HepG2 (cell line): ENCODE measurements around the gene CPB2. TPM values are rescaled to one million over a fixed set of nuclear protein-coding genes. Genes with fewer than 3 reads are reported as not detected.

Experiments
- ADNP ChIP-seq: sonication (generic); formaldehyde crosslinking; IDR thresholded peaks from 2 replicates; pipeline ENCODE4 v1.4.0; 2020; ENCODE audit warnings: missing genetic modification reagents
- BHLHE40 ChIP-seq: IDR thresholded peaks from 2 replicates; pipeline ENCODE4 v1.6.1; 2011; ENCODE audit warnings: low read length, improper control_type of control experiment
- MEIS2 ChIP-seq: sonication (generic); formaldehyde crosslinking; IDR thresholded peaks from 2 replicates; pipeline ENCODE4 v1.9.0; 2021; ENCODE audit warnings: mild to moderate bottlenecking, missing genetic modification reagents
- NFE2L1 ChIP-seq: sonication (generic); formaldehyde crosslinking; IDR thresholded peaks from 2 replicates; pipeline ENCODE4 v1.4.0; 2020; ENCODE audit warnings: missing genetic modification reagents, mild to moderate bottlenecking, borderline replicate concordance
- NFYC ChIP-seq: IDR thresholded peaks from 2 replicates; pipeline ENCODE4 v1.6.1; 2016; ENCODE audit warnings: missing genetic modification reagents, missing compliant biosample characterization
- NR3C1 ChIP-seq: sonication (generic); formaldehyde crosslinking; IDR thresholded peaks from 2 replicates; pipeline ENCODE4 v1.4.0; 2020; ENCODE audit warnings: missing genetic modification reagents
- RBAK ChIP-seq: sonication (generic); formaldehyde crosslinking; IDR thresholded peaks from 2 replicates; pipeline ENCODE4 v1.5.1; 2020; ENCODE audit warnings: mild to moderate bottlenecking, missing genetic modification reagents
- RFX1 ChIP-seq: fragments of 450-650 bp; IDR thresholded peaks from 2 replicates; pipeline ENCODE4 v1.6.1; 2017
- SETDB1 ChIP-seq: sonication (generic); formaldehyde crosslinking; IDR thresholded peaks from 2 replicates; pipeline ENCODE4 v1.5.1; 2020; ENCODE audit warnings: missing genetic modification reagents, mild to moderate bottlenecking, borderline replicate concordance
- TCF7L2 ChIP-seq: IDR thresholded peaks from 2 replicates; pipeline ENCODE4 v1.6.1; 2011; ENCODE audit warnings: mild to moderate bottlenecking, low read depth, low read length, moderate library complexity
- TEAD2 ChIP-seq: sonication (generic); formaldehyde crosslinking; IDR thresholded peaks from 2 replicates; pipeline ENCODE4 v1.9.0; 2021; ENCODE audit warnings: missing genetic modification reagents
- THAP9 ChIP-seq: sonication (generic); formaldehyde crosslinking; IDR thresholded peaks from 2 replicates; pipeline ENCODE4; 2020; ENCODE audit warnings: missing genetic modification reagents, mild to moderate bottlenecking, borderline replicate concordance
- ZNF224 ChIP-seq: sonication (generic); formaldehyde crosslinking; IDR thresholded peaks from 2 replicates; pipeline ENCODE4 v1.5.0; 2020; ENCODE audit warnings: mild to moderate bottlenecking, missing genetic modification reagents
- ZNF232 ChIP-seq: sonication (generic); formaldehyde crosslinking; IDR thresholded peaks from 2 replicates; pipeline ENCODE4 v1.4.0; 2020; ENCODE audit warnings: missing genetic modification reagents, borderline replicate concordance
- ZNF362 ChIP-seq: sonication (generic); formaldehyde crosslinking; IDR thresholded peaks from 2 replicates; pipeline ENCODE4 v1.4.0; 2020; ENCODE audit warnings: missing genetic modification reagents, mild to moderate bottlenecking, borderline replicate concordance
- ZNF674 ChIP-seq: sonication (generic); formaldehyde crosslinking; IDR thresholded peaks from 2 replicates; pipeline ENCODE4 v1.5.0; 2020; ENCODE audit warnings: low read depth, mild to moderate bottlenecking, missing genetic modification reagents
- ZNF747 ChIP-seq: sonication (generic); formaldehyde crosslinking; IDR thresholded peaks from 2 replicates; pipeline ENCODE4 v1.8.1; 2023; ENCODE audit warnings: missing genetic modification reagents, mild to moderate bottlenecking, borderline replicate concordance
- ZNF749 ChIP-seq: sonication (generic); formaldehyde crosslinking; IDR thresholded peaks from 2 replicates; pipeline ENCODE4 v1.8.0; 2022; ENCODE audit warnings: mild to moderate bottlenecking, missing genetic modification reagents, moderate library complexity, borderline replicate concordance
- ZXDC ChIP-seq: sonication (generic); formaldehyde crosslinking; IDR thresholded peaks from 2 replicates; pipeline ENCODE4 v1.5.0; 2020; ENCODE audit warnings: mild to moderate bottlenecking, missing genetic modification reagents
- polyA plus RNA-seq, 8 experiments: library from polyadenylated mRNA; depleted of rRNA in 3 of 8; stranded (reverse) in 7 of 8; unstranded in 1 of 8; fragments of >200 nt; fragmentation: Illumina TruSeq in 4 of 8; extraction: Trizol in 4 of 8; gene quantifications; 2 replicates each; pipeline versions ENCODE4 v1.2.1 to v1.2.3, GENCODE V29; 2011 to 2016; ENCODE audit warnings: low read depth in 4 of 8, missing spikeins in 1 of 8, mixed read lengths in 1 of 8; ENCODE audit not compliant: insufficient read depth in 1 of 8
- total RNA-seq, 5 experiments: library from RNA; depleted of rRNA; stranded (reverse); fragments of >200 nt; fragmentation: Illumina TruSeq; extraction: Trizol; gene quantifications; 2 replicates each; pipeline ENCODE4 v1.2.3, GENCODE V29; 2016; ENCODE audit warnings: low read depth in 1 of 5
- TF ChIP-seq, protein P1 (sequence below): sonication (generic); formaldehyde crosslinking; IDR thresholded peaks from 2 replicates; pipeline ENCODE4 v1.4.0; 2020; ENCODE audit warnings: missing genetic modification reagents

The CPB2 gene
- total and polyA plus RNA-seq, 2 of the 13 experiments (the other 11 are each of a cell fraction or from before 2014, with no cell fraction given) = 125 to 140 TPM

GRCh38 chr13:46104868-46105267 lies at the start of gene CPB2 (continued):
- TF ChIP-seq ZXDC (CRISPR knock-in tag) (no peak), ZNF224 (no peak), THAP9 (CRISPR knock-in tag) (no peak), ZNF232 (CRISPR knock-in tag) (no peak), TEAD2 (CRISPR knock-in tag) (no peak), ZNF747 (no peak), NFE2L1 (CRISPR knock-in tag) (no peak), ZNF362 (CRISPR knock-in tag) (no peak), NR3C1 (CRISPR knock-in tag) (no peak), ADNP (CRISPR knock-in tag) (no peak), ZNF749 (CRISPR knock-in tag) (no peak), SETDB1 (no peak), RFX1 (no peak), ZNF674 (CRISPR knock-in tag) (no peak), MEIS2 (CRISPR knock-in tag) (no peak), BHLHE40 (no peak), TCF7L2 (no peak), NFYC (CRISPR knock-in tag) (no peak), RBAK (no peak)
- TF ChIP-seq, protein P1, sequence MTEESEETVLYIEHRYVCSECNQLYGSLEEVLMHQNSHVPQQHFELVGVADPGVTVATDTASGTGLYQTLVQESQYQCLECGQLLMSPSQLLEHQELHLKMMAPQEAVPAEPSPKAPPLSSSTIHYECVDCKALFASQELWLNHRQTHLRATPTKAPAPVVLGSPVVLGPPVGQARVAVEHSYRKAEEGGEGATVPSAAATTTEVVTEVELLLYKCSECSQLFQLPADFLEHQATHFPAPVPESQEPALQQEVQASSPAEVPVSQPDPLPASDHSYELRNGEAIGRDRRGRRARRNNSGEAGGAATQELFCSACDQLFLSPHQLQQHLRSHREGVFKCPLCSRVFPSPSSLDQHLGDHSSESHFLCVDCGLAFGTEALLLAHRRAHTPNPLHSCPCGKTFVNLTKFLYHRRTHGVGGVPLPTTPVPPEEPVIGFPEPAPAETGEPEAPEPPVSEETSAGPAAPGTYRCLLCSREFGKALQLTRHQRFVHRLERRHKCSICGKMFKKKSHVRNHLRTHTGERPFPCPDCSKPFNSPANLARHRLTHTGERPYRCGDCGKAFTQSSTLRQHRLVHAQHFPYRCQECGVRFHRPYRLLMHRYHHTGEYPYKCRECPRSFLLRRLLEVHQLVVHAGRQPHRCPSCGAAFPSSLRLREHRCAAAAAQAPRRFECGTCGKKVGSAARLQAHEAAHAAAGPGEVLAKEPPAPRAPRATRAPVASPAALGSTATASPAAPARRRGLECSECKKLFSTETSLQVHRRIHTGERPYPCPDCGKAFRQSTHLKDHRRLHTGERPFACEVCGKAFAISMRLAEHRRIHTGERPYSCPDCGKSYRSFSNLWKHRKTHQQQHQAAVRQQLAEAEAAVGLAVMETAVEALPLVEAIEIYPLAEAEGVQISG (CRISPR knock-in tag) = no peak
